ENCODE measurements around the gene GOLIM4. TPM values are rescaled to one million over a fixed set of nuclear protein-coding genes. Genes with fewer than 3 reads are reported as not detected.

The GOLIM4 gene
- total RNA-seq, 1 donor from 2014 or later, result 50.9 TPM

DNA sequence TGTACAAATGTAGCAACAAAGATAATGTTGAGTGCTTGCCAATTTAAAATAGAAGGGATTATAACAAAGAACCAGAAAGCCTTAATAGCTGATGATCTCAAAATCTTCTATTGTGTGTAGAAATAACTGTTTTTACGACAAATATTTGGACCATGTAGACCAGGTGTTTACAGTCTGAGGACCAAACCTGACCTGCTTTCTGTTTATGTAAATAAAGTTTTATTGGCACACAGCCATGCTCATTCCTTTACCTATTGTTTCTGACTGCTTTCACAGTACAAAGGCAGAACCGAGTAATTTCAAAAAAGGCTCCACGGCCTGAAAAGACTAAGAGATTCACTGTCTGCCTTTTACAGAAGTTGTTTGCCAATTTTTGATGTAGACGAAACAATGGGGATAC, 91.8 kb downstream of the GOLIM4 start:
- H3K27ac ChIP-seq, result no peak overlapping the region
- H3K36me3 ChIP-seq, result peaks cover 5% of the 10 kb centered on the region
- H3K9me3 ChIP-seq, result no peaks in the 10 kb centered on the region
- no peak for DNase-seq
- no peaks in the 10 kb centered on the region for H3K27me3 ChIP-seq
- H3K4me1 ChIP-seq, result no peaks in the 10 kb centered on the region
- TF ChIP-seq, protein P1, sequence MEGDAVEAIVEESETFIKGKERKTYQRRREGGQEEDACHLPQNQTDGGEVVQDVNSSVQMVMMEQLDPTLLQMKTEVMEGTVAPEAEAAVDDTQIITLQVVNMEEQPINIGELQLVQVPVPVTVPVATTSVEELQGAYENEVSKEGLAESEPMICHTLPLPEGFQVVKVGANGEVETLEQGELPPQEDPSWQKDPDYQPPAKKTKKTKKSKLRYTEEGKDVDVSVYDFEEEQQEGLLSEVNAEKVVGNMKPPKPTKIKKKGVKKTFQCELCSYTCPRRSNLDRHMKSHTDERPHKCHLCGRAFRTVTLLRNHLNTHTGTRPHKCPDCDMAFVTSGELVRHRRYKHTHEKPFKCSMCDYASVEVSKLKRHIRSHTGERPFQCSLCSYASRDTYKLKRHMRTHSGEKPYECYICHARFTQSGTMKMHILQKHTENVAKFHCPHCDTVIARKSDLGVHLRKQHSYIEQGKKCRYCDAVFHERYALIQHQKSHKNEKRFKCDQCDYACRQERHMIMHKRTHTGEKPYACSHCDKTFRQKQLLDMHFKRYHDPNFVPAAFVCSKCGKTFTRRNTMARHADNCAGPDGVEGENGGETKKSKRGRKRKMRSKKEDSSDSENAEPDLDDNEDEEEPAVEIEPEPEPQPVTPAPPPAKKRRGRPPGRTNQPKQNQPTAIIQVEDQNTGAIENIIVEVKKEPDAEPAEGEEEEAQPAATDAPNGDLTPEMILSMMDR (IDR thresholded peaks at IDR 0.05), result no peak
- intact Hi-C loops (cut with DNase I), result no loop called here
- H3K4me3 ChIP-seq, result no peak overlapping the region
- no peak for ATAC-seq

DNA sequence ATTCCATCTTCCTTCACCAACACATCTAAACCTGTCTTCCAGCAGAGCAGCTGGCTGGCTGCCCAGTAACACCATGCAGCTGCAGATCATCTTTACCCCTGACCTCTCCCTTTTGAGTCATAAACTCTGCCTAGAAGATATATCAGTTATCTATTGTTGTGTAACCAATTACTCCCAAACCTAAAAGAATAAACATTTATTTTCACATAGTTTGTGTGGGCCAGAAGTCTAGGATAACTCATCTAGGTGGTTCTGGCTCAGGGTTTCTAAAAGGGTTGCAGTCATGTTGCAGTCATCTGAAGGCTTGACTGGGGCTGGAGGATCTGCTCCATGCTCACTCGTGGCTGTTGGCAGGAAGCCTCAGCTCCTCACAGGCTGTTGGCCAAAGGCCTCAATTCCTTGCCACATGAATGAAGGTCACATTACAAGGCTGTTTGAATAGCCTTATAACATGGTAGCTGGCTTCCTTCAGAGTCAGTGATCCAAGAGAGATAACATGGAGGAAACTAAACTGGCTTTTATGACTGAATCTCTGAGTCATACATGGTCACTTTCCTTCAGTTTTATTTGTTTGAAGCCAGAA, 92.8 kb downstream of the GOLIM4 start:
- intact Hi-C loops (cut with DNase I), result no loop called here
- no peaks in the 10 kb centered on the region for H3K9me3 ChIP-seq
- no peaks in the 10 kb centered on the region for H3K27me3 ChIP-seq
- no peaks in the 10 kb centered on the region for H3K4me1 ChIP-seq
- ATAC-seq (no peak), DNase-seq (no peak)
- no peak overlapping the region for H3K4me3 ChIP-seq
- H3K36me3 ChIP-seq, result no peaks in the 10 kb centered on the region
- TF ChIP-seq, protein P1 (IDR thresholded peaks at IDR 0.05), result no peak
- H3K27ac ChIP-seq, result no peak overlapping the region

DNA sequence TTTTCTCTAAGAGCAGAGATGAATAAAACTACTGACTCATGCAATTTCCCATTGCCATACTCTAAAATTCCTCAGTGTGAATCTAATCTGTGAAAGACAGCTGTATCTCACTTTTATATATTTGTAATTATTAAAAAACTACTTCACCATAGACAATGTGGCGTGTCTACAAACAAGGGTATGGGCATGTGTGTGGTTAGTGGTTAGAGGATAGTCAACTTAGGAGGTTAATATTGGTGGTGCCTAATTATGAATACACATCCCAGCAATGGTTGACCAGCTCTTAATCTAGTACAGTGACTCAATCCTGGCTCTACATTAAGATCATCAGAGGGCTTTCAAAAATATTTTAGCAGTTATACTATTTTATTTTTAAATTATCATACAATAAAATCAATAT, 94.5 kb downstream of the GOLIM4 start:
- H3K4me1 ChIP-seq, result no peaks in the 10 kb centered on the region

DNA sequence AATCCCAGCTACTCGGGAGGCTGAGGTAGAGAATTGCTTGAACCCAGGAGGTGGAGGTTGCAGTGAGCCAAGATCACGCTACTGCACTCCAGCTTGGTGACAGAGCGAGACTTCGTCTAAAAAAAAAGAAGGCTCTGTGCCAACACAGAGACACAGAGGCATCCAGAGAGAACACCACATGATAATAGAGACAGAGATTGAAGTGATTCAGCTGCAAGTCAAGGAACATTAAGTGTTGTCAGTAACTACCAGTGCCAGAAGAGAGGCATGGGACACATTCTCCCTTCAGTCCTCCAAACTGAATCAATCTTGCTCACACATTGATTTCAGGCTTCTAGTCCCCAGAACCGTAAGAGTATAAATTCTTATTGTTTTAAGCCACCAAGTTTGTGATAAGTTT, 97.5 kb downstream of the GOLIM4 start:
- Histone ChIP-seq H3K27me3 (no peaks in the 10 kb centered on the region), H3K9me3 (no peaks in the 10 kb centered on the region), H3K36me3 (no peaks in the 10 kb centered on the region), H3K27ac (no peak overlapping the region), H3K4me3 (no peak overlapping the region), H3K4me1 (no peaks in the 10 kb centered on the region)
- TF ChIP-seq, protein P1 (IDR thresholded peaks at IDR 0.05), result no peak
- no peak for DNase-seq
- no peak for ATAC-seq
- intact Hi-C loops (cut with DNase I), result no loop called here

More for the DNA sequence above, 94.5 kb downstream of the GOLIM4 start:
- no peaks in the 10 kb centered on the region for H3K9me3 ChIP-seq
- ATAC-seq (no peak), DNase-seq (no peak)
- H3K27ac ChIP-seq, result no peak overlapping the region
- H3K36me3 ChIP-seq, result no peaks in the 10 kb centered on the region
- H3K4me3 ChIP-seq, result no peak overlapping the region
- H3K27me3 ChIP-seq, result no peaks in the 10 kb centered on the region
- TF ChIP-seq, protein P1 (IDR thresholded peaks at IDR 0.05), result no peak
- intact Hi-C loops (cut with DNase I), result no loop called here

DNA sequence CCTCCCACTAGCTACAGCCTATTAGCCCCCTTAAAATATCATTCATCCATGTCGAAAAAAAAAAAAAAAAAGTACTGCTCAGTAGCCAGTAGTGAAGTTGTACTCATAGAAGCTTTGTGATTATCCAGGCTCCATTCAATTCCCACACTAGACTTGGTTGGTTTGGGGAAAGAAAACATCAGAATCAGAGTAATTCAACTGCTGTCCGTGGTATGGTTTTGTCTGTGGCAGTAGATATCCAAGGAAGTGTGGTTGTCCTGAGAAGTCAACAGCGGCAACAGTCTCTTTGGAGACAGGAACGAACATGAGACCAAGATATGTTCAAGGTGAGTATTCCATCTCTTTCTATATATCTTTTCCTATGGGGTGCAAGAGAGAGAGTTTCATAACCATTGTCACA, 99.2 kb downstream of the GOLIM4 start:
- ATAC-seq (no peak), DNase-seq (no peak)
- no peaks in the 10 kb centered on the region for H3K36me3 ChIP-seq
- H3K27me3 ChIP-seq, result no peaks in the 10 kb centered on the region
- no peaks in the 10 kb centered on the region for H3K9me3 ChIP-seq
- H3K4me1 ChIP-seq, result no peaks in the 10 kb centered on the region
- no peak overlapping the region for H3K27ac ChIP-seq
- intact Hi-C loops (cut with DNase I), result no loop called here
- no peak overlapping the region for H3K4me3 ChIP-seq
- TF ChIP-seq, protein P1 (IDR thresholded peaks at IDR 0.05), result no peak

DNA sequence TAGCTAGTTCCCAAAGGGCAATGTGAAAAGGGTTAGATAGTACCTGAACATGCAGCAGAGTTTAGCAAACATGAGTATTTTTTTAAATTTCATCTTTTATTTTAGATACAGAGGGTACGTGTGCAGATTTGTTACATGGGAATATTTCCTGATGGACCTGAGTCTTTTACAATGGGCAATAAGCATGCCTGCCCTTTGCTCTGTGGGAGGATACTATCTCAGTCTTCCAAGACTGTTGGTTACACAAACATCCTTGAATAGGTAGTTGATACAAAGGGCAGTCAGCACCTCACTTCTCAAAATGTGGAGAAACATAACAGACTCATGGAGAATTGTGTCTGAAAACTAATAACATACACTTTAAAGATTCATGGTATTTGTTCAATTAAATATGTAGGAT, 103.3 kb downstream of the GOLIM4 start:
- Histone ChIP-seq H3K27ac (no peak overlapping the region), H3K27me3 (no peaks in the 10 kb centered on the region), H3K4me1 (no peaks in the 10 kb centered on the region), H3K36me3 (no peaks in the 10 kb centered on the region), H3K9me3 (no peaks in the 10 kb centered on the region), H3K4me3 (no peak overlapping the region)
- intact Hi-C loops (cut with DNase I), result no loop called here
- DNase-seq (no peak), ATAC-seq (no peak)
- TF ChIP-seq, protein P1 (IDR thresholded peaks at IDR 0.05), result no peak
